Spleen (tissue), 7 donors: ENCODE measurements around the gene ZNF22.

Experiments used
- CTCF ChIP-seq, 11 experiments: fragments of 200-600 bp in 7 of 11; fragments of 450-650 bp in 4 of 11; sonication (generic) in 4 of 11; IDR thresholded peaks in 8 of 11; conservative IDR thresholded peaks in 3 of 11; 1 replicate in 7 of 11; 2 replicates in 4 of 11; pipeline versions ENCODE4 v1.4.0 to v1.8.0; 2016 to 2021; ENCODE audit warnings: antibody characterized with exemption in 11 of 11, inconsistent platforms in 4 of 11, mild to moderate bottlenecking in 1 of 11
- POLR2A ChIP-seq, 3 donors: fragments of 450-650 bp; IDR thresholded peaks; one replicate each; pipeline ENCODE4 v1.5.1; 2017; ENCODE audit warnings: antibody characterized with exemption in 3 of 3, mild to moderate bottlenecking in 1 of 3
- POLR2AphosphoS5 ChIP-seq, 3 donors: sonication (generic); formaldehyde crosslinking; IDR thresholded peaks; one replicate each; pipeline ENCODE4 v1.5.1; 2017; ENCODE audit warnings: antibody characterized with exemption in 3 of 3
- donor health status: DM: no; HTN: no; CAD: no; lungs with moderate emphysema.
- donor health status: DM: no; HTN: no; CAD: no.
- donor health status: DM: no; HTN: no; CAD: no.

- TF ChIP-seq POLR2A (IDR thresholded peaks at IDR 0.05) (no peak), CTCF (IDR thresholded peaks at IDR 0.05 in 8 of 11, conservative IDR thresholded peaks at IDR 0.05 in 3 of 11) (no peak), POLR2AphosphoS5 (IDR thresholded peaks at IDR 0.05) (no peak)
Measured at GRCh38 chr10:44952779-44953231, 47.9 kb upstream of the ZNF22 start.
